HL-60 (cell line): Measurements from ENCODE around the gene TMEM25.

Experiments
- DNase-seq, 2 experiments: peaks; one replicate each; pipeline ENCODE4 v3.0.0-alpha.2; 2010 to 2020; ENCODE audit warnings: low read depth in 1 of 2, low spot score in 1 of 2
- H3K27ac ChIP-seq: fragments of 250-450 bp; sonication (Bioruptor Pico); replicated peaks from 2 replicates; pipeline ENCODE4 v1.5.1; 2020; ENCODE audit warnings: mild to moderate bottlenecking, moderate library complexity
- H3K27me3 ChIP-seq: fragments of 250-450 bp; sonication (Bioruptor Pico); 2 replicates; pipeline ENCODE4 v1.5.1; 2021; ENCODE audit warnings: mild to moderate bottlenecking, moderate library complexity; ENCODE audit not compliant: insufficient read depth, poor library complexity, severe bottlenecking
- H3K4me3 ChIP-seq: replicated peaks from 2 replicates; pipeline ENCODE4 v1.5.1; 2011; ENCODE audit warnings: mild to moderate bottlenecking, control low read depth, low read length; ENCODE audit not compliant: insufficient read depth
- GABPA ChIP-seq: IDR thresholded peaks from 2 replicates; pipeline ENCODE4 v1.6.1; 2012; ENCODE audit warnings: low read depth
- POLR2AphosphoS5 ChIP-seq: IDR thresholded peaks from 2 replicates; pipeline ENCODE4 v1.6.1; 2012; ENCODE audit warnings: low read depth
- SPI1 ChIP-seq: IDR thresholded peaks from 2 replicates; pipeline ENCODE4 v1.6.1; 2012; ENCODE audit warnings: low read depth, mild to moderate bottlenecking, borderline replicate concordance
- TF ChIP-seq, protein P1 (sequence below): IDR thresholded peaks from one replicate; pipeline ENCODE4 v1.5.1; 2011; ENCODE audit warnings: low read length, control low read depth, inconsistent platforms; ENCODE audit not compliant: insufficient read depth
- TF ChIP-seq, protein P2 (sequence below): IDR thresholded peaks from 2 replicates; pipeline ENCODE4 v1.6.1; 2012; ENCODE audit warnings: low read depth; ENCODE audit not compliant: insufficient replicate concordance

TMEM25 gene

DNA sequence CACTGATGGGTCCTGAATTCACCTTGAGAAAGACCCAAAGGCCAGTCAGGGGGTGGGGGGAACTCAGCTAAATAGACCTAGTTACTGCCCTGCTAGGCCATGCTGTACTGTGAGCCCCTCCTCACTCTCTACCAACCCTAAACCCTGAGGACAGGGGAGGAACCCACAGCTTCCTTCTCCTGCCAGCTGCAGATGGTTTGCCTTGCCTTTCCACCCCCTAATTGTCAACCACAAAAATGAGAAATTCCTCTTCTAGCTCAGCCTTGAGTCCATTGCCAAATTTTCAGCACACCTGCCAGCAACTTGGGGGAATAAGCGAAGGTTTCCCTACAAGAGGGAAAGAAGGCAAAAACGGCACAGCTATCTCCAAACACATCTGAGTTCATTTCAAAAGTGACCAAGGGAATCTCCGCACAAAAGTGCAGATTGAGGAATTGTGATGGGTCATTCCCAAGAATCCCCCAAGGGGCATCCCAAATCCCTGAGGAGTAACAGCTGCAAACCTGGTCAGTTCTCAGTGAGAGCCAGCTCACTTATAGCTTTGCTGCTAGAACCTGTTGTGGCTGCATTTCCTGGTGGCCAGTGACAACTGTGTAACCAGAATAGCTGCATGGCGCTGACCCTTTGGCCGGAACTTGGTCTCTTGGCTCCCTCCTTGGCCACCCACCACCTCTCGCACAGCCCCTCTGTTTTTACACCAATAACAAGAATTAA, 6.1 kb upstream of the TMEM25 start:
- H3K4me3 ChIP-seq, result no peak overlapping the region
- DNase-seq, result peak; percentile 78 to 88
- H3K27me3 ChIP-seq, result no peaks in the 10 kb centered on the region
- peak; percentile 96 for TF ChIP-seq POLR2AphosphoS5
- TF ChIP-seq, protein P1, sequence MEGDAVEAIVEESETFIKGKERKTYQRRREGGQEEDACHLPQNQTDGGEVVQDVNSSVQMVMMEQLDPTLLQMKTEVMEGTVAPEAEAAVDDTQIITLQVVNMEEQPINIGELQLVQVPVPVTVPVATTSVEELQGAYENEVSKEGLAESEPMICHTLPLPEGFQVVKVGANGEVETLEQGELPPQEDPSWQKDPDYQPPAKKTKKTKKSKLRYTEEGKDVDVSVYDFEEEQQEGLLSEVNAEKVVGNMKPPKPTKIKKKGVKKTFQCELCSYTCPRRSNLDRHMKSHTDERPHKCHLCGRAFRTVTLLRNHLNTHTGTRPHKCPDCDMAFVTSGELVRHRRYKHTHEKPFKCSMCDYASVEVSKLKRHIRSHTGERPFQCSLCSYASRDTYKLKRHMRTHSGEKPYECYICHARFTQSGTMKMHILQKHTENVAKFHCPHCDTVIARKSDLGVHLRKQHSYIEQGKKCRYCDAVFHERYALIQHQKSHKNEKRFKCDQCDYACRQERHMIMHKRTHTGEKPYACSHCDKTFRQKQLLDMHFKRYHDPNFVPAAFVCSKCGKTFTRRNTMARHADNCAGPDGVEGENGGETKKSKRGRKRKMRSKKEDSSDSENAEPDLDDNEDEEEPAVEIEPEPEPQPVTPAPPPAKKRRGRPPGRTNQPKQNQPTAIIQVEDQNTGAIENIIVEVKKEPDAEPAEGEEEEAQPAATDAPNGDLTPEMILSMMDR, result no peak
- TF ChIP-seq, protein P2, sequence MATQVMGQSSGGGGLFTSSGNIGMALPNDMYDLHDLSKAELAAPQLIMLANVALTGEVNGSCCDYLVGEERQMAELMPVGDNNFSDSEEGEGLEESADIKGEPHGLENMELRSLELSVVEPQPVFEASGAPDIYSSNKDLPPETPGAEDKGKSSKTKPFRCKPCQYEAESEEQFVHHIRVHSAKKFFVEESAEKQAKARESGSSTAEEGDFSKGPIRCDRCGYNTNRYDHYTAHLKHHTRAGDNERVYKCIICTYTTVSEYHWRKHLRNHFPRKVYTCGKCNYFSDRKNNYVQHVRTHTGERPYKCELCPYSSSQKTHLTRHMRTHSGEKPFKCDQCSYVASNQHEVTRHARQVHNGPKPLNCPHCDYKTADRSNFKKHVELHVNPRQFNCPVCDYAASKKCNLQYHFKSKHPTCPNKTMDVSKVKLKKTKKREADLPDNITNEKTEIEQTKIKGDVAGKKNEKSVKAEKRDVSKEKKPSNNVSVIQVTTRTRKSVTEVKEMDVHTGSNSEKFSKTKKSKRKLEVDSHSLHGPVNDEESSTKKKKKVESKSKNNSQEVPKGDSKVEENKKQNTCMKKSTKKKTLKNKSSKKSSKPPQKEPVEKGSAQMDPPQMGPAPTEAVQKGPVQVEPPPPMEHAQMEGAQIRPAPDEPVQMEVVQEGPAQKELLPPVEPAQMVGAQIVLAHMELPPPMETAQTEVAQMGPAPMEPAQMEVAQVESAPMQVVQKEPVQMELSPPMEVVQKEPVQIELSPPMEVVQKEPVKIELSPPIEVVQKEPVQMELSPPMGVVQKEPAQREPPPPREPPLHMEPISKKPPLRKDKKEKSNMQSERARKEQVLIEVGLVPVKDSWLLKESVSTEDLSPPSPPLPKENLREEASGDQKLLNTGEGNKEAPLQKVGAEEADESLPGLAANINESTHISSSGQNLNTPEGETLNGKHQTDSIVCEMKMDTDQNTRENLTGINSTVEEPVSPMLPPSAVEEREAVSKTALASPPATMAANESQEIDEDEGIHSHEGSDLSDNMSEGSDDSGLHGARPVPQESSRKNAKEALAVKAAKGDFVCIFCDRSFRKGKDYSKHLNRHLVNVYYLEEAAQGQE, result peak; percentile 22
- TF ChIP-seq GABPA, result no peak
- peak; percentile 51; the same call in 1 of the 2 replicates for TF ChIP-seq SPI1
- H3K27ac ChIP-seq, result peak overlapping the region; percentile 63

DNA sequence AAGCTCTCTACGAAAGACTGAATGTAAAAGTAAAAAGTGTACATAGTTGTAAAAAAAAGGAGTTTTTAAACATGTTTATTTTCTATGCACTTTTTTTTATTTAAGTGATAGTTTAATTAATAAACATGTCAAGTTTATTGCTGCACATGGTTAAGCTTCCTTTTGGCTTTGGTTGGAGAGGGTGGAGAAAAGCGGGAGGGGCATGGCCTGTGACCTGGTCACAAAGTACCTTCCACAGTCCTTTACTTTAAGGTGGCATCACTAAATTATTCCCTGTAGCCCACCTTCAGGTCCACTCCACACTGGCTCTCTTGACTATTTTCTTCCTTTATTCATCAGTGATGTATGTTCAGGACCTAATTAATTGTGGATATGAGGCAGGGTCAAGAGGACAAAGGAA, 4.3 kb upstream of the TMEM25 start:
- no peak for DNase-seq
- TF ChIP-seq, protein P1, result no peak
- TF ChIP-seq, protein P2, result no peak
- TF ChIP-seq GABPA, result no peak
- no peak for TF ChIP-seq SPI1
- no peak for TF ChIP-seq POLR2AphosphoS5
- Histone ChIP-seq H3K27me3 (no peaks in the 10 kb centered on the region), H3K27ac (no peak overlapping the region), H3K4me3 (no peak overlapping the region)

DNA sequence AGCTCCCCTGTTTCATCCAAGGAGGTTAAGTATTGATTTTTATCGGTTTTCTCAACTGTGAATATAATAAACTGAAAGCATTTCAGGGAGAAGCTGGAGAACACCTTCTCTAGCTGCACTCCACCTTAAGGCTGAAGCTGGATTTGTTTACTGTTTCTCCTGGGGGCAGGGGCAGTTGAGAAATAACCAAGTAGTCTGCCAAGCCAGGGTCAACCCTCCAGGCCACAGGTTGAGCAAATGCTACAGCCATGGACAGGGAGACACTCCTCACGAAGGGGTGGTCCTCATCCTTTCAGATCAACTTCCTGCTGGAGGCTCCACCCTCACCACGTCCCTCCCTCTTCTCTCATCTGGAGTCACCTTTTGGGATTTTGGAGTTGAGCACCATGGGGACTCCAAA, 3.9 kb upstream of the TMEM25 start, which contains the start of gene TTC36:
Gene TTC36 (plus strand): TSS at position 366 of the 400 bp plus-strand sequence. CDS start 21 bp downstream, at position 387.
- Histone ChIP-seq H3K27me3 (no peaks in the 10 kb centered on the region), H3K27ac (no peak within 1 kb of the TSS), H3K4me3 (no peak within 1 kb of the TSS)
- no peak for DNase-seq
- TF ChIP-seq, protein P2, result no peak
- TF ChIP-seq GABPA (no peak), POLR2AphosphoS5 (no peak), SPI1 (no peak)
- TF ChIP-seq, protein P1, result no peak
